KMS-11 (cell line): Measurements from ENCODE around the gene RUNX1.

Source experiments
- H2AFZ ChIP-seq: fragments of 200-600 bp; sonication (generic); 2 replicates; pipeline ENCODE4 v1.6.1; 2016; ENCODE audit warnings: antibody characterized with exemption, mixed run types, low read depth
- H3K27ac ChIP-seq: fragments of 200-600 bp; sonication (generic); 2 replicates; pipeline ENCODE4 v1.6.1; 2016; ENCODE audit warnings: mild to moderate bottlenecking, mixed run types
- H3K27me3 ChIP-seq: fragments of 200-600 bp; sonication (generic); 2 replicates; pipeline ENCODE4 v1.6.1; 2017; ENCODE audit warnings: mild to moderate bottlenecking, low read depth, mixed run types, moderate library complexity; ENCODE audit not compliant: insufficient read depth
- H3K36me3 ChIP-seq: fragments of 200-600 bp; sonication (generic); 2 replicates; pipeline ENCODE4 v1.6.1; 2017; ENCODE audit warnings: mild to moderate bottlenecking, mixed run types; ENCODE audit not compliant: insufficient read depth
- H3K4me1 ChIP-seq: fragments of 200-600 bp; sonication (generic); 2 replicates; pipeline ENCODE4 v1.6.1; 2016; ENCODE audit warnings: mild to moderate bottlenecking, low read depth, mixed run types; ENCODE audit not compliant: poor library complexity, severe bottlenecking
- H3K4me2 ChIP-seq: fragments of 200-600 bp; sonication (generic); 2 replicates; pipeline ENCODE4 v1.7.0; 2016; ENCODE audit warnings: mild to moderate bottlenecking, mixed run types
- H3K4me3 ChIP-seq: fragments of 200-600 bp; sonication (generic); IDR thresholded peaks from 2 replicates; pipeline ENCODE4 v1.6.1; 2017; ENCODE audit warnings: low read depth, low read length, mixed read lengths; ENCODE audit not compliant: insufficient read depth
- H3K79me2 ChIP-seq: fragments of 200-600 bp; sonication (generic); 2 replicates; pipeline ENCODE4 v1.6.1; 2016; ENCODE audit warnings: low read depth, mixed run types; ENCODE audit not compliant: insufficient read depth
- H3K9ac ChIP-seq: fragments of 200-600 bp; sonication (generic); 2 replicates; pipeline ENCODE4 v1.6.1; 2016; ENCODE audit warnings: mild to moderate bottlenecking, mixed run types
- H4K20me1 ChIP-seq: fragments of 200-600 bp; sonication (generic); 2 replicates; pipeline ENCODE4 v1.6.1; 2016; ENCODE audit warnings: mild to moderate bottlenecking, mixed run types; ENCODE audit not compliant: insufficient read depth
- TF ChIP-seq, protein P1 (sequence below): fragments of 200-600 bp; sonication (generic); conservative IDR thresholded peaks from 2 replicates; pipeline ENCODE4 v1.6.1; 2017; ENCODE audit warnings: low read depth, mild to moderate bottlenecking, antibody characterized with exemption, low read length, moderate library complexity, mixed read lengths

Gene RUNX1

DNA sequence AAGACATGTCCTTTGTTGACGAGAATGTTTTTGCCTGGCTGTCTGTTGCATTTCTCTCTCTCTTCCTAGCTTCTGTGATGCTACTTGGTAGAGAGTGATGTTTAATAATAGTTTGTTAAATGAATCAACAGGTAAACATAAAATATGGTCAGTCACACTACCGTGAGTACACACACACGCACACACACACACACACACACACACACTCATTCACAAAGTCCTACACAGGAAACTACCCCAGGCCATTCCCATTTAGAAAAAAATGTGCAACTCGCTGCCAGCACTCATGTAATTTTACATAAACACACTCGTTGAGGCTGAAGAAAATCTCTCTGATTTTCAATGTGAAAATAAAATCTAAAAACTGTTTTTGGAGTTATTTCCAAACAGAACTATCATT is 38.7 kb downstream of the RUNX1 start:
- no peak overlapping the region for H3K4me3 ChIP-seq
- H3K27me3 ChIP-seq = no peaks in the 10 kb centered on the region
- H3K9ac ChIP-seq = no peak overlapping the region
- H3K79me2 ChIP-seq = no peaks in the 10 kb centered on the region
- no peak overlapping the region for H3K4me2 ChIP-seq
- H3K27ac ChIP-seq = no peak overlapping the region
- TF ChIP-seq, protein P1, sequence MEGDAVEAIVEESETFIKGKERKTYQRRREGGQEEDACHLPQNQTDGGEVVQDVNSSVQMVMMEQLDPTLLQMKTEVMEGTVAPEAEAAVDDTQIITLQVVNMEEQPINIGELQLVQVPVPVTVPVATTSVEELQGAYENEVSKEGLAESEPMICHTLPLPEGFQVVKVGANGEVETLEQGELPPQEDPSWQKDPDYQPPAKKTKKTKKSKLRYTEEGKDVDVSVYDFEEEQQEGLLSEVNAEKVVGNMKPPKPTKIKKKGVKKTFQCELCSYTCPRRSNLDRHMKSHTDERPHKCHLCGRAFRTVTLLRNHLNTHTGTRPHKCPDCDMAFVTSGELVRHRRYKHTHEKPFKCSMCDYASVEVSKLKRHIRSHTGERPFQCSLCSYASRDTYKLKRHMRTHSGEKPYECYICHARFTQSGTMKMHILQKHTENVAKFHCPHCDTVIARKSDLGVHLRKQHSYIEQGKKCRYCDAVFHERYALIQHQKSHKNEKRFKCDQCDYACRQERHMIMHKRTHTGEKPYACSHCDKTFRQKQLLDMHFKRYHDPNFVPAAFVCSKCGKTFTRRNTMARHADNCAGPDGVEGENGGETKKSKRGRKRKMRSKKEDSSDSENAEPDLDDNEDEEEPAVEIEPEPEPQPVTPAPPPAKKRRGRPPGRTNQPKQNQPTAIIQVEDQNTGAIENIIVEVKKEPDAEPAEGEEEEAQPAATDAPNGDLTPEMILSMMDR = no peak
- no peaks in the 10 kb centered on the region for H3K4me1 ChIP-seq
- H3K36me3 ChIP-seq = no peaks in the 10 kb centered on the region
- no peak overlapping the region for H2AFZ ChIP-seq
- H4K20me1 ChIP-seq = no peaks in the 10 kb centered on the region

DNA sequence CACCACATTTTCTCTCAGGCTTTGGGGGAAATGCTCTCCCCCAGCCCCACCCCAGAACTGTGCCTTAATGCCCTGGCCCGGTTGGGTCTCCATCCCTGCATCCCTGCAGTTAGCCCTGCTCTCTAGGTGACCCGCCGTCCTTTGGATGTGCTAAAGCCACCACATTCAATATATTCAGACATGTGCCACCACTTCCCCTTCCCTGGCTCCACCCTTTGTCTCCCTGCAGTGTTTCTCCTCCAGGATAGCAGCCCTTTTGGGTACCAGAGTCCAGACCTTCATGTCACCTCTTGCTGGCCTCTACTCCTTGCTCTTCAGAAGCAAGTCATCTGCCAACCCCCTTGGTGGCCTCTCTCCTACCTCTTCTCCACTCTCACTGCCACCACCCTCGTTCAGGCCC is 41.8 kb downstream of the RUNX1 start:
- Histone ChIP-seq H3K36me3 (no peaks in the 10 kb centered on the region), H3K9ac (no peak overlapping the region), H3K27ac (no peak overlapping the region), H2AFZ (no peak overlapping the region), H3K4me1 (no peaks in the 10 kb centered on the region), H3K4me2 (no peak overlapping the region), H3K79me2 (no peaks in the 10 kb centered on the region), H3K4me3 (no peak overlapping the region), H3K27me3 (no peaks in the 10 kb centered on the region), H4K20me1 (no peaks in the 10 kb centered on the region)
- TF ChIP-seq, protein P1 = no peak

DNA sequence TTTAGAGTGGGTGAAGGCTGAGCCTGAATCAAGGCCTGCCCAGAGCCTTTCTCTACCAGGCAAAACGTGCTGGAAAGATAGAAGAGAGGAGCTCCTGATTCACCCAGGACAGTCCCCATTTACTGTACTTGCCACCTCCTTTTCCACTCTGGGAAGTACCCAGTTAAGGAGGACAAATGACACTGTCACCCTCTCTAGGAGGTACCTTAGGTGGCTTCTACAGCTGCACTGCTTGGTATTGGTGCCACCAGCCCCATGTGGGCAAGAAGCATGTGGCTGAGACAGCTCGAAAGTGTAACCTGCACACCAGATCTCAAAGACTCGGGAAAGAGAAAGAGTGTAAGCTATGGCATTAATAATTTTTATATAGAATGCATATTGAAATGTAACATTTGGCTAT is 42.3 kb downstream of the RUNX1 start:
- H3K4me1 ChIP-seq = no peaks in the 10 kb centered on the region
- no peaks in the 10 kb centered on the region for H3K36me3 ChIP-seq
- no peaks in the 10 kb centered on the region for H4K20me1 ChIP-seq
- H3K9ac ChIP-seq = no peak overlapping the region
- H3K4me2 ChIP-seq = no peak overlapping the region
- TF ChIP-seq, protein P1 = no peak
- no peak overlapping the region for H3K4me3 ChIP-seq
- H3K27ac ChIP-seq = no peak overlapping the region
- no peaks in the 10 kb centered on the region for H3K27me3 ChIP-seq
- H2AFZ ChIP-seq = no peak overlapping the region
- H3K79me2 ChIP-seq = no peaks in the 10 kb centered on the region

DNA sequence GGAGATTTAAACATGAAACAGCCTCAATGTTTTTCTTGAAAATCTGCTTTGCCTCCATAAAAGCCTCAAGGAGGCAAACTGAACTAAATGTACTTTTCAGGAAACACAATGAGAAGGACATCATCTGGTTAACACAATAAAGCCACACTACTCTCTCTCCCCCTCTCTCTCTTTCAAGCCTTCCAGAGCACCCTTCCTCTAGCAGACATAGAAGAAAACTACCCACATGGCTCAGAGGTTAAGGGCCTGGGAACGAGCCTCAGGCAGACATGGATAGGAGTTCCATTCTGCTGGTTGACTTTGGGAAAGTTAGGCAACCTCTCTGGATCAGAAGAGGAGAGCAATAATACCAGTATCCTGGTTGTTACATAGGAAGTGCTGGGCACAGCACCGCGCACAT is 42.9 kb downstream of the RUNX1 start:
- no peak overlapping the region for H3K4me3 ChIP-seq
- H3K27me3 ChIP-seq = no peaks in the 10 kb centered on the region
- no peaks in the 10 kb centered on the region for H3K79me2 ChIP-seq
- TF ChIP-seq, protein P1 = no peak
- no peak overlapping the region for H3K27ac ChIP-seq
- no peaks in the 10 kb centered on the region for H3K4me1 ChIP-seq
- no peaks in the 10 kb centered on the region for H4K20me1 ChIP-seq
- H3K4me2 ChIP-seq = no peak overlapping the region
- no peaks in the 10 kb centered on the region for H3K36me3 ChIP-seq
- H3K9ac ChIP-seq = no peak overlapping the region
- no peak overlapping the region for H2AFZ ChIP-seq
